HG03521 (cell line): ENCODE data around the gene CDC42BPA.
"Not testable (repeated sequence)": the region's sequence is repeated elsewhere in the genome, so short reads cannot be mapped to it uniquely, and the experiment has no call there.

Experiments used
- ATAC-seq: cut with Tn5 transposase; IDR thresholded peaks from one replicate; pipeline ENCODE4 v1.9.1; 2021; ENCODE audit warnings: mild to moderate bottlenecking, moderate library complexity; ENCODE audit not compliant: unreplicated experiment

CDC42BPA gene

GRCh38 chr1:227134686-227135314, 183.5 kb downstream of the CDC42BPA start:
- ATAC-seq = no peak

GRCh38 chr1:227132695-227133094, 185.6 kb downstream of the CDC42BPA start:
- ATAC-seq = not testable (repeated sequence)

GRCh38 chr1:227131193-227131592, 187.1 kb downstream of the CDC42BPA start:
- ATAC-seq = no peak

GRCh38 chr1:227127891-227128290, 190.4 kb downstream of the CDC42BPA start:
- ATAC-seq = no peak

- ATAC-seq = no peak
These were observed 192.3 kb downstream of the CDC42BPA start for GRCh38 chr1:227125929-227126545.

- ATAC-seq = no peak
These were observed 193.8 kb downstream of the CDC42BPA start for GRCh38 chr1:227124473-227124872.

- no peak for ATAC-seq
These were observed 197.5 kb downstream of the CDC42BPA start for GRCh38 chr1:227120826-227121225.

GRCh38 chr1:227112538-227112937, 205.8 kb downstream of the CDC42BPA start:
- no peak for ATAC-seq

- ATAC-seq = no peak
These were observed 206.5 kb downstream of the CDC42BPA start for GRCh38 chr1:227111782-227112181.

- ATAC-seq = not testable (repeated sequence)
These were observed 213.0 kb downstream of the CDC42BPA start for GRCh38 chr1:227105291-227105690.

GRCh38 chr1:227102056-227102455, 216.2 kb downstream of the CDC42BPA start:
- ATAC-seq = no peak

GRCh38 chr1:227094249-227094966, 223.9 kb downstream of the CDC42BPA start:
- ATAC-seq = no peak

- no peak for ATAC-seq
These were observed 225.0 kb downstream of the CDC42BPA start for GRCh38 chr1:227093309-227093708.

GRCh38 chr1:227092069-227092468, 226.2 kb downstream of the CDC42BPA start:
- no peak for ATAC-seq

- no peak for ATAC-seq
These were observed 231.7 kb downstream of the CDC42BPA start for GRCh38 chr1:227086636-227087035.

- ATAC-seq = no peak
These were observed 235.1 kb downstream of the CDC42BPA start for GRCh38 chr1:227082999-227083746.

- no peak for ATAC-seq
These were observed 240.5 kb downstream of the CDC42BPA start for GRCh38 chr1:227077783-227078182.

- ATAC-seq = no peak
These were observed 244.5 kb downstream of the CDC42BPA start for GRCh38 chr1:227073786-227074185.

GRCh38 chr1:227072991-227073390, 245.3 kb downstream of the CDC42BPA start:
- no peak for ATAC-seq

- ATAC-seq = no peak
These were observed 246.3 kb downstream of the CDC42BPA start for GRCh38 chr1:227071895-227072587.
